SJCRH30 (cell line): ENCODE results near the gene VPS13D. TPM values are rescaled to one million over a fixed set of nuclear protein-coding genes. Genes with fewer than 3 reads are reported as not detected.

ENCODE experiments used
- DNase-seq, 2 experiments: peaks; one replicate each; pipeline ENCODE4 v3.0.0-alpha.2; 2015 to 2020
- H3K27ac ChIP-seq: fragments of 250-450 bp; sonication (Bioruptor Pico); 2 replicates; pipeline ENCODE4 v1.5.1; 2020; ENCODE audit warnings: mild to moderate bottlenecking, moderate library complexity
- H3K27me3 ChIP-seq: fragments of 250-450 bp; sonication (Bioruptor Pico); 2 replicates; pipeline ENCODE4 v1.5.1; 2020; ENCODE audit warnings: mild to moderate bottlenecking, moderate library complexity
- H3K36me3 ChIP-seq: fragments of 250-450 bp; sonication (Bioruptor Pico); 2 replicates; pipeline ENCODE4 v1.5.1; 2020; ENCODE audit warnings: mild to moderate bottlenecking, moderate library complexity
- H3K4me1 ChIP-seq: fragments of 250-450 bp; sonication (Bioruptor Pico); 2 replicates; pipeline ENCODE4 v1.5.1; 2020; ENCODE audit warnings: mild to moderate bottlenecking, moderate library complexity
- H3K4me3 ChIP-seq: fragments of 250-450 bp; sonication (Bioruptor Pico); 2 replicates; pipeline ENCODE4 v1.5.1; 2020; ENCODE audit warnings: mild to moderate bottlenecking, moderate library complexity
- H3K9me3 ChIP-seq: fragments of 250-450 bp; sonication (Bioruptor Pico); replicated peaks from 2 replicates; pipeline ENCODE4 v1.5.1; 2020; ENCODE audit warnings: mild to moderate bottlenecking, moderate library complexity
- total RNA-seq: library from RNA; depleted of rRNA; stranded (reverse); fragments of >200 nt; shearing (Covaris generic); gene quantifications from 2 replicates; pipeline ENCODE4 v1.2.3, GENCODE V29; 2014

Gene VPS13D
- total RNA-seq, 1 experiment from 2014 or later, result 33.1 TPM

GRCh38 chr1:12437629-12438028 is 207.8 kb downstream of the VPS13D start:
- no peak for DNase-seq
- Histone ChIP-seq H3K9me3 (no peaks in the 10 kb centered on the region), H3K27me3 (no peaks in the 10 kb centered on the region), H3K4me3 (no peak overlapping the region), H3K4me1 (peaks cover 25% of the 10 kb centered on the region), H3K36me3 (no peaks in the 10 kb centered on the region), H3K27ac (no peak overlapping the region)

- DNase-seq, result no peak
Observed at GRCh38 chr1:12438349-12438924, 208.6 kb downstream of the VPS13D start.

GRCh38 chr1:12439073-12439472 is 209.2 kb downstream of the VPS13D start:
- Histone ChIP-seq H3K9me3 (no peaks in the 10 kb centered on the region), H3K27me3 (no peaks in the 10 kb centered on the region), H3K27ac (no peak overlapping the region), H3K4me1 (peaks cover 12% of the 10 kb centered on the region), H3K36me3 (no peaks in the 10 kb centered on the region), H3K4me3 (no peak overlapping the region)
- DNase-seq, result no peak

More at GRCh38 chr1:12438349-12438924, 208.6 kb downstream of the VPS13D start:
- Histone ChIP-seq H3K36me3 (no peaks in the 10 kb centered on the region), H3K27ac (no peak overlapping the region), H3K27me3 (no peaks in the 10 kb centered on the region), H3K4me3 (no peak overlapping the region), H3K9me3 (no peaks in the 10 kb centered on the region), H3K4me1 (peaks cover 18% of the 10 kb centered on the region)

- Histone ChIP-seq H3K36me3 (no peaks in the 10 kb centered on the region), H3K4me1 (no peaks in the 10 kb centered on the region), H3K9me3 (0 out of 2 replicates have a peak, but pooled peaks cover 3% of the 10 kb centered on the region), H3K27ac (no peak overlapping the region), H3K4me3 (no peak overlapping the region), H3K27me3 (no peaks in the 10 kb centered on the region)
- DNase-seq, result no peak
Observed at GRCh38 chr1:12441414-12442105, 211.7 kb downstream of the VPS13D start.

- no peaks in the 10 kb centered on the region for H3K36me3 ChIP-seq
- no peaks in the 10 kb centered on the region for H3K4me1 ChIP-seq
Observed at GRCh38 chr1:12442217-12442616, 212.4 kb downstream of the VPS13D start.

GRCh38 chr1:12443151-12443550 is 213.3 kb downstream of the VPS13D start:
- Histone ChIP-seq H3K9me3 (0 out of 2 replicates have a peak, but pooled peaks cover 3% of the 10 kb centered on the region), H3K4me3 (no peak overlapping the region), H3K27ac (no peak overlapping the region), H3K4me1 (0 out of 2 replicates have a peak, but pooled peaks cover 2% of the 10 kb centered on the region), H3K27me3 (no peaks in the 10 kb centered on the region), H3K36me3 (no peaks in the 10 kb centered on the region)
- DNase-seq, result no peak

More at GRCh38 chr1:12442217-12442616, 212.4 kb downstream of the VPS13D start:
- Histone ChIP-seq H3K27ac (no peak overlapping the region), H3K9me3 (0 out of 2 replicates have a peak, but pooled peaks cover 3% of the 10 kb centered on the region), H3K4me3 (no peak overlapping the region), H3K27me3 (no peaks in the 10 kb centered on the region)
- DNase-seq, result no peak

- Histone ChIP-seq H3K27me3 (no peaks in the 10 kb centered on the region), H3K36me3 (no peaks in the 10 kb centered on the region), H3K27ac (no peak overlapping the region), H3K9me3 (0 out of 2 replicates have a peak, but pooled peaks cover 3% of the 10 kb centered on the region), H3K4me1 (peaks cover 13% of the 10 kb centered on the region), H3K4me3 (no peak overlapping the region)
- DNase-seq, result no peak
Observed at GRCh38 chr1:12444329-12444841, 214.6 kb downstream of the VPS13D start.

GRCh38 chr1:12445257-12445656 is 215.4 kb downstream of the VPS13D start:
- no peak for DNase-seq
- no peaks in the 10 kb centered on the region for H3K36me3 ChIP-seq
- peaks cover 22% of the 10 kb centered on the region for H3K4me1 ChIP-seq
- no peaks in the 10 kb centered on the region for H3K27me3 ChIP-seq
- 0 out of 2 replicates have a peak, but pooled peaks cover 3% of the 10 kb centered on the region for H3K9me3 ChIP-seq
- no peak overlapping the region for H3K4me3 ChIP-seq
- no peak overlapping the region for H3K27ac ChIP-seq

- no peak overlapping the region for H3K4me3 ChIP-seq
- 0 out of 2 replicates have a peak, but pooled peaks cover 3% of the 10 kb centered on the region for H3K9me3 ChIP-seq
- DNase-seq, result no peak
- H3K27me3 ChIP-seq, result no peaks in the 10 kb centered on the region
- H3K36me3 ChIP-seq, result no peaks in the 10 kb centered on the region
- peaks cover 34% of the 10 kb centered on the region for H3K4me1 ChIP-seq
- H3K27ac ChIP-seq, result no peak overlapping the region
Observed at GRCh38 chr1:12446593-12446992, 216.8 kb downstream of the VPS13D start.

- no peak for DNase-seq
- H3K27ac ChIP-seq, result no peak overlapping the region
- H3K4me1 ChIP-seq, result peaks cover 34% of the 10 kb centered on the region
- 0 out of 2 replicates have a peak, but pooled peaks cover 5% of the 10 kb centered on the region for H3K36me3 ChIP-seq
- H3K4me3 ChIP-seq, result no peak overlapping the region
- H3K27me3 ChIP-seq, result no peaks in the 10 kb centered on the region
- H3K9me3 ChIP-seq, result 0 out of 2 replicates have a peak, but pooled peaks cover 3% of the 10 kb centered on the region
Observed at GRCh38 chr1:12447307-12447706, 217.5 kb downstream of the VPS13D start.

GRCh38 chr1:12447849-12448312 is 218.1 kb downstream of the VPS13D start:
- H3K9me3 ChIP-seq, result 0 out of 2 replicates have a peak, but pooled peaks cover 3% of the 10 kb centered on the region
- peaks cover 34% of the 10 kb centered on the region for H3K4me1 ChIP-seq
- DNase-seq, result no peak

GRCh38 chr1:12448746-12449177 is 218.9 kb downstream of the VPS13D start:
- H3K36me3 ChIP-seq, result 0 out of 2 replicates have a peak, but pooled peaks cover 5% of the 10 kb centered on the region
- H3K4me3 ChIP-seq, result no peak overlapping the region
- no peak overlapping the region for H3K27ac ChIP-seq
- no peaks in the 10 kb centered on the region for H3K27me3 ChIP-seq
- H3K4me1 ChIP-seq, result peaks cover 34% of the 10 kb centered on the region
- 0 out of 2 replicates have a peak, but pooled peaks cover 3% of the 10 kb centered on the region for H3K9me3 ChIP-seq
- DNase-seq, result no peak

More at GRCh38 chr1:12447849-12448312, 218.1 kb downstream of the VPS13D start:
- Histone ChIP-seq H3K27me3 (no peaks in the 10 kb centered on the region), H3K4me3 (no peak overlapping the region), H3K27ac (no peak overlapping the region), H3K36me3 (0 out of 2 replicates have a peak, but pooled peaks cover 5% of the 10 kb centered on the region)

- Histone ChIP-seq H3K27ac (peak overlapping the region; percentile 56), H3K4me1 (peaks cover 39% of the 10 kb centered on the region), H3K27me3 (no peaks in the 10 kb centered on the region)
Observed at GRCh38 chr1:12450090-12450755, 220.4 kb downstream of the VPS13D start.

GRCh38 chr1:12450756-12451559 is 221.1 kb downstream of the VPS13D start:
- Histone ChIP-seq H3K9me3 (no peaks in the 10 kb centered on the region), H3K27me3 (no peaks in the 10 kb centered on the region), H3K27ac (peak overlapping the region; percentile 56), H3K4me1 (peaks cover 39% of the 10 kb centered on the region), H3K4me3 (no peak overlapping the region), H3K36me3 (0 out of 2 replicates have a peak, but pooled peaks cover 5% of the 10 kb centered on the region)
- DNase-seq, result peak in 1 of 2 experiments; percentile 47

More at GRCh38 chr1:12450090-12450755, 220.4 kb downstream of the VPS13D start:
- Histone ChIP-seq H3K9me3 (0 out of 2 replicates have a peak, but pooled peaks cover 2% of the 10 kb centered on the region), H3K36me3 (0 out of 2 replicates have a peak, but pooled peaks cover 5% of the 10 kb centered on the region), H3K4me3 (no peak overlapping the region)
- DNase-seq, result peak; percentile 71 to 87
